Immature natural killer cell (primary cell): ENCODE results near the gene MICAL2. TPM values are rescaled to one million over a fixed set of nuclear protein-coding genes. Genes with fewer than 3 reads are reported as not detected.

Source experiments
- DNase-seq, 3 donors: peaks; one replicate each; pipeline ENCODE4 v3.0.0; 2022; ENCODE audit warnings: mixed read lengths in 1 of 3
- H3K27ac Mint-ChIP-seq, 6 donors: one replicate each; pipeline ENCODE4 v1.8.0; 2020; ENCODE audit warnings: mixed read lengths in 6 of 6, mild to moderate bottlenecking in 5 of 6, inconsistent platforms in 4 of 6, moderate library complexity in 3 of 6
- H3K27me3 Mint-ChIP-seq, 3 donors: one replicate each; pipeline ENCODE4 v1.8.0; 2020 to 2021; ENCODE audit warnings: low read depth in 3 of 3, mild to moderate bottlenecking in 3 of 3, mixed read lengths in 3 of 3, moderate library complexity in 3 of 3, inconsistent platforms in 1 of 3
- H3K36me3 Mint-ChIP-seq, 3 donors: one replicate each; pipeline ENCODE4 v1.8.0; 2020; ENCODE audit warnings: mixed read lengths in 3 of 3, inconsistent platforms in 2 of 3, mild to moderate bottlenecking in 2 of 3
- H3K4me1 Mint-ChIP-seq, 2 donors: one replicate each; pipeline ENCODE4 v1.8.0; 2020; ENCODE audit warnings: inconsistent platforms in 2 of 2, mild to moderate bottlenecking in 2 of 2, mixed read lengths in 2 of 2, moderate library complexity in 1 of 2
- H3K4me3 Mint-ChIP-seq, 5 donors: one replicate each; pipeline ENCODE4 v1.8.0; 2020; ENCODE audit warnings: mild to moderate bottlenecking in 5 of 5, mixed read lengths in 5 of 5, inconsistent platforms in 3 of 5, moderate library complexity in 3 of 5
- H3K9me3 Mint-ChIP-seq, 6 donors: one replicate each; pipeline ENCODE4 v1.8.0; 2020; ENCODE audit warnings: mild to moderate bottlenecking in 6 of 6, mixed read lengths in 6 of 6, inconsistent platforms in 4 of 6, moderate library complexity in 3 of 6
- polyA plus RNA-seq, 3 donors: library from polyadenylated mRNA; unstranded; fragments of 300-500 nt; fragmentation: Illumina TruSeq; gene quantifications; one replicate each; pipeline ENCODE4 v1.2.3, GENCODE V29; 2021

MICAL2 gene
- polyA plus RNA-seq, 3 donors from 2014 or later: 7.0 to 35.0 (median 10.1) TPM

- Mint-ChIP-seq H3K36me3 (peaks cover 0 to 11% (median 10%) of the 10 kb centered on the region in 3 donors), H3K4me1 (peaks cover 22 to 23% of the 10 kb centered on the region in 2 donors), H3K4me3 (no peak overlapping the region), H3K27me3 (peaks cover 0 to 2% (median 0%) of the 10 kb centered on the region in 3 donors), H3K9me3 (no peaks in the 10 kb centered on the region), H3K27ac (peak overlapping the region in 3 of 6 donors; percentile 26 to 50 (median 42))
- no peak for DNase-seq
These were observed 64.2 kb downstream of the MICAL2 start for GRCh38 chr11:12174477-12175143.

- DNase-seq: peak in 1 of 3 donors; percentile 22
- peaks cover 22 to 23% of the 10 kb centered on the region in 2 donors for H3K4me1 Mint-ChIP-seq
- H3K4me3 Mint-ChIP-seq: peak overlapping the region in 1 of 5 donors; percentile 1
- peaks cover 0 to 1% (median 0%) of the 10 kb centered on the region in 3 donors for H3K27me3 Mint-ChIP-seq
- H3K9me3 Mint-ChIP-seq: no peaks in the 10 kb centered on the region
- peaks cover 0 to 15% (median 10%) of the 10 kb centered on the region in 3 donors for H3K36me3 Mint-ChIP-seq
- peak overlapping the region; percentile 5 to 81 (median 52) for H3K27ac Mint-ChIP-seq
These were observed 65.4 kb downstream of the MICAL2 start for GRCh38 chr11:12175694-12176241.

- H3K27me3 Mint-ChIP-seq: no peaks in the 10 kb centered on the region
- no peak overlapping the region for H3K4me3 Mint-ChIP-seq
- H3K4me1 Mint-ChIP-seq: peaks cover 22 to 23% of the 10 kb centered on the region in 2 donors
- H3K27ac Mint-ChIP-seq: peak overlapping the region in 5 of 6 donors; percentile 5 to 55 (median 49)
- peaks cover 0 to 15% (median 10%) of the 10 kb centered on the region in 3 donors for H3K36me3 Mint-ChIP-seq
- DNase-seq: no peak
- no peaks in the 10 kb centered on the region for H3K9me3 Mint-ChIP-seq
These were observed 66.0 kb downstream of the MICAL2 start for GRCh38 chr11:12176410-12176809.

GRCh38 chr11:12177739-12178338, 67.4 kb downstream of the MICAL2 start:
- Mint-ChIP-seq H3K27me3 (no peaks in the 10 kb centered on the region), H3K4me3 (no peak overlapping the region), H3K9me3 (no peaks in the 10 kb centered on the region), H3K27ac (peak overlapping the region in 3 of 6 donors; percentile 63 to 65 (median 65)), H3K36me3 (peaks cover 0 to 15% (median 10%) of the 10 kb centered on the region in 3 donors), H3K4me1 (peaks cover 22 to 23% of the 10 kb centered on the region in 2 donors)
- no peak for DNase-seq

GRCh38 chr11:12179019-12179418, 68.6 kb downstream of the MICAL2 start:
- Mint-ChIP-seq H3K27ac (peak overlapping the region in 2 of 6 donors; percentile 4 to 73), H3K4me3 (no peak overlapping the region), H3K9me3 (no peaks in the 10 kb centered on the region), H3K27me3 (no peaks in the 10 kb centered on the region), H3K36me3 (peaks cover 0 to 12% (median 10%) of the 10 kb centered on the region in 3 donors), H3K4me1 (peaks cover 22 to 23% of the 10 kb centered on the region in 2 donors)
- DNase-seq: no peak

- no peaks in the 10 kb centered on the region for H3K27me3 Mint-ChIP-seq
- no peak overlapping the region for H3K4me3 Mint-ChIP-seq
- H3K4me1 Mint-ChIP-seq: peaks cover 20% of the 10 kb centered on the region in 2 donors
- H3K36me3 Mint-ChIP-seq: peaks cover 0 to 12% (median 10%) of the 10 kb centered on the region in 3 donors
- H3K27ac Mint-ChIP-seq: peak overlapping the region in 2 of 6 donors; percentile 25 to 73
- no peak for DNase-seq
- no peaks in the 10 kb centered on the region for H3K9me3 Mint-ChIP-seq
These were observed 69.1 kb downstream of the MICAL2 start for GRCh38 chr11:12179531-12179930.

- peaks cover 0 to 12% (median 10%) of the 10 kb centered on the region in 3 donors for H3K36me3 Mint-ChIP-seq
- no peak for DNase-seq
- H3K9me3 Mint-ChIP-seq: no peaks in the 10 kb centered on the region
- no peak overlapping the region for H3K4me3 Mint-ChIP-seq
- no peaks in the 10 kb centered on the region for H3K27me3 Mint-ChIP-seq
- peaks cover 12 to 14% of the 10 kb centered on the region in 2 donors for H3K4me1 Mint-ChIP-seq
- H3K27ac Mint-ChIP-seq: no peak overlapping the region
These were observed 70.1 kb downstream of the MICAL2 start for GRCh38 chr11:12180257-12181205.

- DNase-seq: no peak
- peak overlapping the region in 1 of 6 donors; percentile 37 for H3K27ac Mint-ChIP-seq
- H3K27me3 Mint-ChIP-seq: peaks cover 0 to 3% (median 0%) of the 10 kb centered on the region in 3 donors
- no peak overlapping the region for H3K4me3 Mint-ChIP-seq
- H3K9me3 Mint-ChIP-seq: no peaks in the 10 kb centered on the region
- peaks cover 0 to 22% (median 10%) of the 10 kb centered on the region in 3 donors for H3K36me3 Mint-ChIP-seq
- H3K4me1 Mint-ChIP-seq: peaks cover 0 to 4% of the 10 kb centered on the region in 2 donors
These were observed 71.9 kb downstream of the MICAL2 start for GRCh38 chr11:12182302-12182675.

GRCh38 chr11:12182676-12183541, 72.5 kb downstream of the MICAL2 start:
- Mint-ChIP-seq H3K4me1 (peaks cover 0 to 4% of the 10 kb centered on the region in 2 donors), H3K27me3 (peaks cover 0 to 3% (median 0%) of the 10 kb centered on the region in 3 donors), H3K27ac (peak overlapping the region in 2 of 6 donors; percentile 37 to 81), H3K4me3 (no peak overlapping the region), H3K36me3 (peaks cover 0 to 22% (median 5%) of the 10 kb centered on the region in 3 donors), H3K9me3 (no peaks in the 10 kb centered on the region)
- DNase-seq: no peak

GRCh38 chr11:12183827-12184620, 73.6 kb downstream of the MICAL2 start:
- no peak for DNase-seq
- H3K36me3 Mint-ChIP-seq: peaks cover 0 to 14% (median 5%) of the 10 kb centered on the region in 3 donors
- no peak overlapping the region for H3K4me3 Mint-ChIP-seq
- H3K9me3 Mint-ChIP-seq: no peaks in the 10 kb centered on the region
- peaks cover 0 to 3% of the 10 kb centered on the region in 2 donors for H3K4me1 Mint-ChIP-seq
- peak overlapping the region in 2 of 6 donors; percentile 19 to 34 for H3K27ac Mint-ChIP-seq
- H3K27me3 Mint-ChIP-seq: peaks cover 0 to 3% (median 0%) of the 10 kb centered on the region in 3 donors

- Mint-ChIP-seq H3K27me3 (peaks cover 0 to 3% (median 0%) of the 10 kb centered on the region in 3 donors), H3K9me3 (no peaks in the 10 kb centered on the region), H3K27ac (no peak overlapping the region), H3K4me1 (peaks cover 0 to 1% of the 10 kb centered on the region in 2 donors), H3K4me3 (no peak overlapping the region), H3K36me3 (peaks cover 0 to 14% (median 7%) of the 10 kb centered on the region in 3 donors)
- DNase-seq: no peak
These were observed 74.3 kb downstream of the MICAL2 start for GRCh38 chr11:12184699-12185098.
